ENCODE results near the gene ESR1. TPM values are rescaled to one million over a fixed set of nuclear protein-coding genes. Genes with fewer than 3 reads are reported as not detected.

The ESR1 gene
- total RNA-seq, 1 experiment from 2014 or later, result not detected

DNA sequence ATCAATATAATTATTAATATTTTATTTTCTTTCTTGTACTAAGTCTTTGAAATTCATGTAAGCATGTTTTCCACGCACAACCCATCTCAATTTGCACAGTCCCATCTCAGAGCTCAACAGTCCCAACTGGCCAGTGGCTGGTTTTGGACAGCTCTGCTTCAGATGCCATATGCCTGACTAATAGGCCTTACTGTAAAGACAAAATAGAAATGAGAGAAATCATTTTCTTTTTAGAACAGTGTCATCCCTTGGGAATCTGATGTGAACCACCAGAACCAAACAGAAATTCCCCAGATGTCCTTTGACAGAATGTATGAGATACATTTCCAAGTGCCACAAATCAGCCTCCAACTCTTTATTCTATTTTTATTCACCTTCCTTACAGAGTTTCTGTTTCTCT is 338.9 kb downstream of the ESR1 start:
- Histone ChIP-seq H3K36me3 (peaks cover 27% of the 10 kb centered on the region), H3K4me1 (replicated peaks) (peaks cover 20% of the 10 kb centered on the region), H3K27ac (peak overlapping the region; percentile 30; the same call in 1 of the 2 replicates), H3K27me3 (replicated peaks) (no peaks in the 10 kb centered on the region), H3K4me3 (no peak overlapping the region), H3K9me3 (replicated peaks) (no peaks in the 10 kb centered on the region; the same call in 1 of the 2 replicates)
- peak; percentile 62 to 72 for DNase-seq (ENCODE audit: low read depth in 1 of 2, low spot score in 2 of 2)

DNA sequence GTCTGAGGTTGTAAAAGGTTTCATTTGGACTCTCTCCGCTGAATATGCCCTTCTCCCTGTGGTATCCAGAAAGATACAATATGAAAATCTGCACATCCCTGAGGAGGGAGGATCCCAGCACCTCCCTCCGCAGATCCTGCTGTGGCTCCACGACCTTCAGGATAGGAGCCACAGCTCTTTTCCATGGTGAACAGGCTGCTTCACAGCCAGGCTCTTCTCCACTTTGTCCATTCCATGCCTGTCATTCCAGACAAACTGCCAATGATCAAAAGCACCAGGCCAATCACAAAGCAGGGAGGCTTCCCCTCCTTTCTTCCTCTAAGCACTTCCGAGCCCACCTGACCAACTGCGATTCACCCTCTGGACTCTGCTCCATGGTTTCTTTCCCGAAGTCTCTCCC is 339.8 kb downstream of the ESR1 start:
- Histone ChIP-seq H3K27ac (no peak overlapping the region), H3K9me3 (replicated peaks) (no peaks in the 10 kb centered on the region; the same call in 1 of the 2 replicates), H3K27me3 (replicated peaks) (no peaks in the 10 kb centered on the region), H3K4me1 (replicated peaks) (peaks cover 20% of the 10 kb centered on the region), H3K36me3 (peaks cover 31% of the 10 kb centered on the region), H3K4me3 (no peak overlapping the region)
- no peak for DNase-seq (ENCODE audit: low read depth in 1 of 2, low spot score in 2 of 2)

GRCh38 chr6:152148412-152148811 is 340.9 kb downstream of the ESR1 start:
- H3K4me3 ChIP-seq, result no peak overlapping the region
- H3K36me3 ChIP-seq, result peaks cover 36% of the 10 kb centered on the region
- no peak overlapping the region for H3K27ac ChIP-seq
- H3K27me3 ChIP-seq (replicated peaks), result no peaks in the 10 kb centered on the region
- no peaks in the 10 kb centered on the region; the same call in 1 of the 2 replicates for H3K9me3 ChIP-seq (replicated peaks)
- DNase-seq (ENCODE audit: low read depth in 1 of 2, low spot score in 2 of 2), result no peak
- H3K4me1 ChIP-seq (replicated peaks), result peaks cover 20% of the 10 kb centered on the region

DNA sequence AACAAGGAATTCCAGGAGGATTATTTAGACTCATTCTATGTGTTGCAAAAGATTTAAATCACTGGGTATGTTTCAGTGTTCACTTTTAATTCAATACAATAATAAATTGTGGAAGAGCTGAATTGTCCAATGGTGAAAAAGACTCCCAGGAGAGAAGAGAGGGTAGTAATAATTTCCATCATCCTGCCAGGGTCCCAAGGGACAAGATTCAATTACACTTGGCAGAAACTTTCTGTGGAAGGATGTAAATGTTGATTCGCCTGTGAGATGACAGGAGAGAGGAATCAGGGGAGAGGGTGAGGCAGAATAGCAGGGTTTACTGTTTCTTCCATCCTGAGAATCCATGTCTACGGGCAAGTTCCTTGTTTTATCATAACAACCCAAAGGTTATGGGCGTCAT is 342.7 kb downstream of the ESR1 start:
- peaks cover 20% of the 10 kb centered on the region for H3K4me1 ChIP-seq (replicated peaks)

GRCh38 chr6:152151920-152152319 is 344.4 kb downstream of the ESR1 start:
- Histone ChIP-seq H3K9me3 (replicated peaks) (no peaks in the 10 kb centered on the region), H3K27ac (no peak overlapping the region), H3K4me1 (replicated peaks) (peaks cover 6% of the 10 kb centered on the region), H3K36me3 (peaks cover 38% of the 10 kb centered on the region), H3K4me3 (no peak overlapping the region), H3K27me3 (replicated peaks) (no peaks in the 10 kb centered on the region)
- no peak for DNase-seq (ENCODE audit: low read depth in 1 of 2, low spot score in 2 of 2)

More for the DNA sequence above, 342.7 kb downstream of the ESR1 start:
- Histone ChIP-seq H3K36me3 (peaks cover 38% of the 10 kb centered on the region), H3K27ac (no peak overlapping the region), H3K9me3 (replicated peaks) (no peaks in the 10 kb centered on the region), H3K27me3 (replicated peaks) (no peaks in the 10 kb centered on the region), H3K4me3 (no peak overlapping the region)
- DNase-seq (ENCODE audit: low read depth in 1 of 2, low spot score in 2 of 2), result no peak

GRCh38 chr6:152154559-152155356 is 347.3 kb downstream of the ESR1 start:
- no peak for DNase-seq (ENCODE audit: low read depth in 1 of 2, low spot score in 2 of 2)
- Histone ChIP-seq H3K27me3 (replicated peaks) (no peaks in the 10 kb centered on the region), H3K4me3 (no peak overlapping the region), H3K9me3 (replicated peaks) (no peaks in the 10 kb centered on the region), H3K4me1 (replicated peaks) (no peaks in the 10 kb centered on the region), H3K36me3 (peaks cover 21% of the 10 kb centered on the region), H3K27ac (no peak overlapping the region)

- H3K4me1 ChIP-seq (replicated peaks), result no peaks in the 10 kb centered on the region
- no peaks in the 10 kb centered on the region for H3K9me3 ChIP-seq (replicated peaks)
- no peak overlapping the region for H3K4me3 ChIP-seq
- no peaks in the 10 kb centered on the region for H3K27me3 ChIP-seq (replicated peaks)
- H3K27ac ChIP-seq, result no peak overlapping the region
- H3K36me3 ChIP-seq, result peaks cover 14% of the 10 kb centered on the region
- no peak for DNase-seq (ENCODE audit: low read depth in 1 of 2, low spot score in 2 of 2)
Measured at GRCh38 chr6:152155792-152156191, 348.3 kb downstream of the ESR1 start.

GRCh38 chr6:152160346-152160745 is 352.9 kb downstream of the ESR1 start:
- Histone ChIP-seq H3K27ac (no peak overlapping the region), H3K36me3 (no peaks in the 10 kb centered on the region; the same call in 1 of the 2 replicates), H3K4me3 (no peak overlapping the region), H3K9me3 (replicated peaks) (no peaks in the 10 kb centered on the region), H3K27me3 (replicated peaks) (no peaks in the 10 kb centered on the region), H3K4me1 (replicated peaks) (peaks cover 7% of the 10 kb centered on the region)
- no peak for DNase-seq (ENCODE audit: low read depth in 1 of 2, low spot score in 2 of 2)

GRCh38 chr6:152161501-152161900 is 354.0 kb downstream of the ESR1 start:
- Histone ChIP-seq H3K4me1 (replicated peaks) (peaks cover 7% of the 10 kb centered on the region), H3K27me3 (replicated peaks) (no peaks in the 10 kb centered on the region), H3K9me3 (replicated peaks) (no peaks in the 10 kb centered on the region), H3K4me3 (no peak overlapping the region), H3K27ac (no peak overlapping the region; the same call in 1 of the 2 replicates), H3K36me3 (no peaks in the 10 kb centered on the region)
- DNase-seq (ENCODE audit: low read depth in 1 of 2, low spot score in 2 of 2), result peak in 1 of 2 experiments; percentile 73

- no peaks in the 10 kb centered on the region for H3K27me3 ChIP-seq (replicated peaks)
- no peak overlapping the region for H3K4me3 ChIP-seq
- H3K4me1 ChIP-seq (replicated peaks), result peaks cover 17% of the 10 kb centered on the region
- no peaks in the 10 kb centered on the region for H3K9me3 ChIP-seq (replicated peaks)
- H3K36me3 ChIP-seq, result no peaks in the 10 kb centered on the region
- no peak for DNase-seq (ENCODE audit: low read depth in 1 of 2, low spot score in 2 of 2)
- H3K27ac ChIP-seq, result no peak overlapping the region
Measured at GRCh38 chr6:152164957-152165356, 357.5 kb downstream of the ESR1 start.

DNA sequence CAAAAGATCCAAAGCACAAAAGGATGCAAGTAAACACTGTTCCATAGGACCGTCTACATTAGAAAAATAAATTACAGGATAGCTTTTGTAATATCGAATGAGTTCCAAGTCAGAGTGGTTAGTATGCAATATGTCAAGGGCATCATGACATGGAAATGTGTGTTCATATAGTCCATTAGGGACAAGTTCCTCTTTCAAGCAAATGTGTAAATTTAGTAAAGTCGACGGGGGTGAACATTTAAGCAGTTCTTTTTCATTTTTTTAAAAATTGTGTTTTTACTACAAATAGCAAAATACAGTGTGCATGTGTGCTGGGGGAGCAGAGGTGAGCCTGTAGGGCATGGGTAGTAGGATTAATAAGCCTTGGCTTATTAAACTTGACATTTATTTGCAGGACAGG is 359.0 kb downstream of the ESR1 start:
- H3K4me1 ChIP-seq (replicated peaks), result peaks cover 17% of the 10 kb centered on the region
- no peaks in the 10 kb centered on the region for H3K27me3 ChIP-seq (replicated peaks)
- no peak overlapping the region for H3K4me3 ChIP-seq
- no peak overlapping the region for H3K27ac ChIP-seq
- no peaks in the 10 kb centered on the region for H3K9me3 ChIP-seq (replicated peaks)
- 0 out of 2 replicates have a peak, but pooled peaks cover 3% of the 10 kb centered on the region for H3K36me3 ChIP-seq
- DNase-seq (ENCODE audit: low read depth in 1 of 2, low spot score in 2 of 2), result no peak

DNA sequence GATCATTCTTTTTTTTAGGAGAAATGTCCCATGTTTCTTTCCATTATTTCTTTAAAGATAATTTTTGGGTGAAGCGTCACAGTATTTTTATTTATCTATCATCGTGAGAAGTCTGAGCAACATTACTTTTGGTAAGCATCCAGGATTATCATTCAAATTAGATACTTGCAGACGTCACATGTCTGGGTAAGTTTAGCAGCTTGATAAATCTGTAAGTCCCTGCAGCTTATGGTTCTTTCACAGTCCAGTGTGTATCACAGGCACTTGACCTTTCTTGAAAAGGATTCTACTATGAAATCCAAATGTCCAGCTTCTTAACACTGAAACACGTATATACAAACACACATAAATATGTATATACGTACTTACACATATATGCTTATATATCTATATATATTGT is 359.4 kb downstream of the ESR1 start:
- Histone ChIP-seq H3K27me3 (replicated peaks) (no peaks in the 10 kb centered on the region), H3K4me1 (replicated peaks) (peaks cover 13% of the 10 kb centered on the region), H3K9me3 (replicated peaks) (no peaks in the 10 kb centered on the region), H3K36me3 (0 out of 2 replicates have a peak, but pooled peaks cover 3% of the 10 kb centered on the region), H3K4me3 (no peak overlapping the region), H3K27ac (no peak overlapping the region)
- DNase-seq (ENCODE audit: low read depth in 1 of 2, low spot score in 2 of 2), result no peak

DNA sequence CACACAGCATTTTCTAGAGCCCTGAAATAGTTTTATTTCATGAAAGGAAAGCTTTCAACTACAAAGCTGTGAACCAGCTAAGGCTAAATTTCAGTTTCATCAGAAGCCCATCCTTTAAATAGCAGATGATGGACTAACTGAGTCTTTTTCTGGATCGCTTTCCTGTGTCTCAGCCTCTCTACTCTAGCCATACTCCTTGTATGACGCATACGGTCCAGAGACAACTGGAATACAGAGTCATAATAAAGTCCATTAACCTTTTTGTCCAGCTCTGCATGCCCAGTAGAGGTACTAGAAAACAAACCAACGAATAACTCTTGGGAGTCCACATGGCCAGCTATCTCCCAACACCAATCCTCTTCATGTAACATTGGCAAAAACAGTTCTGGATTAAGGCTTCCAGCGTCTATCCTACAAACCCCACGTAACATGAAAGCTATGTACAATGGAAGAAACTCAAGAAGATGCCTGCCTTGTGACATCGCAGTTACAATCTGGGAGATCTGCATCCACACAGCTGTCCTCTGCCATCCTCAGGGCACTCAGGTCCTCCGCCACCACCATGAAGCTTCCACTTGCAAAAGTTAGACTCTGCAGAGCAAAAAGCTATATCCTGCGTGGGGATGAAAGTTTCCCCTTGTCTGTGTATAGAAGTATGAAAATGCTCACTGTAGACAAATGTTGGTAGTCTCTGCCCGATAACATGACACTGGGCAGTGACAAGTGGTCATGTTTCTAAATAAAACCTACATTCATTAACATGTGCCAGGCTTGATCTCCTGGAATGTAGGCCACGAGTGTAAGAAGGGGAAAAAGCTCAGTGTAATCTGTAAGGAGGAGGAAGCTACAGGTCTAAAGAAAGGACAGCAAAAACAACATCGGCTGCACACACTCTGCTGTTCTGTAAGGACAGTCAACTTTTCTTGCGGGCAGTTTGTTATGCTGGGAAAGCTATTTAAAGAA is 360.4 kb downstream of the ESR1 start:
- no peak overlapping the region for H3K27ac ChIP-seq
- 0 out of 2 replicates have a peak, but pooled peaks cover 3% of the 10 kb centered on the region for H3K36me3 ChIP-seq
- DNase-seq (ENCODE audit: low read depth in 1 of 2, low spot score in 2 of 2), result peak in 1 of 2 experiments; percentile 29
- peaks cover 10% of the 10 kb centered on the region for H3K4me1 ChIP-seq (replicated peaks)
- H3K27me3 ChIP-seq (replicated peaks), result no peaks in the 10 kb centered on the region
- H3K9me3 ChIP-seq (replicated peaks), result no peaks in the 10 kb centered on the region
- no peak overlapping the region for H3K4me3 ChIP-seq

- no peak overlapping the region for H3K27ac ChIP-seq
- no peak for DNase-seq (ENCODE audit: low read depth in 1 of 2, low spot score in 2 of 2)
- no peaks in the 10 kb centered on the region for H3K27me3 ChIP-seq (replicated peaks)
- H3K4me1 ChIP-seq (replicated peaks), result peaks cover 10% of the 10 kb centered on the region
- no peak overlapping the region for H3K4me3 ChIP-seq
- H3K36me3 ChIP-seq, result peaks cover 10% of the 10 kb centered on the region
- H3K9me3 ChIP-seq (replicated peaks), result no peaks in the 10 kb centered on the region
Measured at GRCh38 chr6:152170313-152170701, 362.8 kb downstream of the ESR1 start.

Data from SJSA1 (cell line).